Effector CD8-positive, alpha-beta T cell (primary cell): Measurements from ENCODE around the gene CCT8L2.
"Not testable (repeated sequence)": the region's sequence is repeated elsewhere in the genome, so short reads cannot be mapped to it uniquely, and the experiment has no call there.

Source experiments
- DNase-seq: peaks from one replicate; lab custom pipeline; 2025; lab: John Stamatoyannopoulos, UW
- total RNA-seq, 4 experiments: gene quantifications; one replicate each; lab custom pipeline; 2026; lab: John Stamatoyannopoulos, UW

CCT8L2 gene
- total RNA-seq = 0 to 0.18 (median 0) reads per million in 4 experiments

- DNase-seq = not testable (repeated sequence)
These were observed at the start of gene CCT8L2 for GRCh38 chr22:16592710-16593109. TSS of gene CCT8L2 (minus strand) at chr22:16592810. CDS start at chr22:16592550, 260 bp downstream.

GRCh38 chr22:16635442-16635841, 42.8 kb upstream of the CCT8L2 start:
- DNase-seq = not testable (repeated sequence)

- not testable (repeated sequence) for DNase-seq
These were observed 41.5 kb upstream of the CCT8L2 start for GRCh38 chr22:16634092-16634491.

- not testable (repeated sequence) for DNase-seq
These were observed 35.9 kb upstream of the CCT8L2 start for GRCh38 chr22:16628476-16628875.

- not testable (repeated sequence) for DNase-seq
These were observed 32.4 kb upstream of the CCT8L2 start for GRCh38 chr22:16625018-16625417.

- not testable (repeated sequence) for DNase-seq
These were observed 31.0 kb upstream of the CCT8L2 start for GRCh38 chr22:16623595-16623994.

- DNase-seq = not testable (repeated sequence)
These were observed 24.9 kb upstream of the CCT8L2 start for GRCh38 chr22:16617516-16617915.

GRCh38 chr22:16616390-16616938, 23.9 kb upstream of the CCT8L2 start:
- DNase-seq = not testable (repeated sequence)

GRCh38 chr22:16615606-16616245, 23.1 kb upstream of the CCT8L2 start:
- DNase-seq = not testable (repeated sequence)

- DNase-seq = no peak
These were observed 17.1 kb upstream of the CCT8L2 start for GRCh38 chr22:16609548-16610261.

GRCh38 chr22:16608931-16609330, 16.3 kb upstream of the CCT8L2 start:
- DNase-seq = no peak

GRCh38 chr22:16604257-16604998, 11.8 kb upstream of the CCT8L2 start:
- DNase-seq = not testable (repeated sequence)

GRCh38 chr22:16603770-16604242, 11.2 kb upstream of the CCT8L2 start:
- not testable (repeated sequence) for DNase-seq

GRCh38 chr22:16603448-16603768, 10.8 kb upstream of the CCT8L2 start:
- DNase-seq = no peak

GRCh38 chr22:16602728-16603447, 10.3 kb upstream of the CCT8L2 start:
- not testable (repeated sequence) for DNase-seq

GRCh38 chr22:16602224-16602727, 9.7 kb upstream of the CCT8L2 start:
- DNase-seq = not testable (repeated sequence)

- DNase-seq = no peak
These were observed 9.0 kb upstream of the CCT8L2 start for GRCh38 chr22:16601437-16602223.

- DNase-seq = peak; percentile 58
These were observed 8.2 kb upstream of the CCT8L2 start for GRCh38 chr22:16600644-16601436.

- DNase-seq = not testable (repeated sequence)
These were observed 7.0 kb upstream of the CCT8L2 start for GRCh38 chr22:16599648-16600047.

- not testable (repeated sequence) for DNase-seq
These were observed 2.6 kb upstream of the CCT8L2 start for GRCh38 chr22:16595251-16595650.
